ENCODE data around the gene GPC5. TPM values are rescaled to one million over a fixed set of nuclear protein-coding genes. Genes with fewer than 3 reads are reported as not detected.

Gene GPC5
- total RNA-seq, 1 donor from 2014 or later, result 0.24 TPM

- TF ChIP-seq CTCF (IDR thresholded peaks at IDR 0.05), result no peak
- H3K9me3 Mint-ChIP-seq, result peaks cover 9% of the 10 kb centered on the region
- intact Hi-C loops (cut with micrococcal nuclease), result no loop called here
- ChIA-PET CTCF (no interaction called here), POLR2A (no interaction called here)
- no peaks in the 10 kb centered on the region for H3K27me3 Mint-ChIP-seq
- no peaks in the 10 kb centered on the region for H3K4me1 Mint-ChIP-seq
- no peak overlapping the region for H3K4me3 Mint-ChIP-seq
- H3K36me3 Mint-ChIP-seq (ENCODE audit: low read depth), result no peaks in the 10 kb centered on the region
- no peak overlapping the region for H3K27ac Mint-ChIP-seq
- DNase-seq (no peak), ATAC-seq (ENCODE audit: low read depth) (no peak)
Observed at GRCh38 chr13:92412481-92412880, 1014.1 kb downstream of the GPC5 start.

GRCh38 chr13:92412996-92413395 is 1014.6 kb downstream of the GPC5 start:
- no peaks in the 10 kb centered on the region for H3K4me1 Mint-ChIP-seq
- peaks cover 9% of the 10 kb centered on the region for H3K9me3 Mint-ChIP-seq
- TF ChIP-seq CTCF (IDR thresholded peaks at IDR 0.05), result no peak
- no peak overlapping the region for H3K27ac Mint-ChIP-seq
- ATAC-seq (ENCODE audit: low read depth) (no peak), DNase-seq (no peak)
- H3K4me3 Mint-ChIP-seq, result no peak overlapping the region
- CTCF ChIA-PET, result no interaction called here
- POLR2A ChIA-PET, result no interaction called here
- intact Hi-C loops (cut with micrococcal nuclease), result no loop called here
- H3K36me3 Mint-ChIP-seq (ENCODE audit: low read depth), result no peaks in the 10 kb centered on the region
- no peaks in the 10 kb centered on the region for H3K27me3 Mint-ChIP-seq

- no peak overlapping the region for H3K4me3 Mint-ChIP-seq
- CTCF ChIA-PET, result no interaction called here
- POLR2A ChIA-PET, result no interaction called here
- ATAC-seq (ENCODE audit: low read depth) (no peak), DNase-seq (no peak)
- no peak for TF ChIP-seq CTCF (IDR thresholded peaks at IDR 0.05)
- peaks cover 9% of the 10 kb centered on the region for H3K9me3 Mint-ChIP-seq
- H3K27me3 Mint-ChIP-seq, result no peaks in the 10 kb centered on the region
- H3K36me3 Mint-ChIP-seq (ENCODE audit: low read depth), result no peaks in the 10 kb centered on the region
- H3K4me1 Mint-ChIP-seq, result no peaks in the 10 kb centered on the region
- no peak overlapping the region for H3K27ac Mint-ChIP-seq
- intact Hi-C loops (cut with micrococcal nuclease), result no loop called here
Observed at GRCh38 chr13:92413452-92413851, 1015.0 kb downstream of the GPC5 start.

GRCh38 chr13:92414851-92415250 is 1016.4 kb downstream of the GPC5 start:
- intact Hi-C loops (cut with micrococcal nuclease), result no loop called here
- peaks cover 9% of the 10 kb centered on the region for H3K9me3 Mint-ChIP-seq
- H3K4me1 Mint-ChIP-seq, result no peaks in the 10 kb centered on the region
- DNase-seq, result no peak
- ChIA-PET POLR2A (no interaction called here), CTCF (no interaction called here)
- H3K27me3 Mint-ChIP-seq, result no peaks in the 10 kb centered on the region
- H3K36me3 Mint-ChIP-seq (ENCODE audit: low read depth), result no peaks in the 10 kb centered on the region
- ATAC-seq (ENCODE audit: low read depth), result no peak
- no peak overlapping the region for H3K27ac Mint-ChIP-seq
- TF ChIP-seq CTCF (IDR thresholded peaks at IDR 0.05), result no peak
- no peak overlapping the region for H3K4me3 Mint-ChIP-seq

GRCh38 chr13:92415781-92416180 is 1017.4 kb downstream of the GPC5 start:
- Mint-ChIP-seq H3K4me3 (no peak overlapping the region), H3K4me1 (no peaks in the 10 kb centered on the region), H3K9me3 (peaks cover 9% of the 10 kb centered on the region), H3K36me3 (ENCODE audit: low read depth) (no peaks in the 10 kb centered on the region), H3K27ac (no peak overlapping the region), H3K27me3 (no peaks in the 10 kb centered on the region)
- CTCF ChIA-PET, result no interaction called here
- POLR2A ChIA-PET, result no interaction called here
- DNase-seq (no peak), ATAC-seq (ENCODE audit: low read depth) (no peak)
- TF ChIP-seq CTCF (IDR thresholded peaks at IDR 0.05), result no peak
- intact Hi-C loops (cut with micrococcal nuclease), result no loop called here
